Activated effector memory CD4-positive, alpha-beta T cell treated with Interleukin-2 at 50 U/mL for 16 hours (primary cell): ENCODE data around the gene MAML3.

Experiments
- DNase-seq: peaks from one replicate; pipeline ENCODE4 v3.0.0-alpha.2; 2020

The MAML3 gene

DNA sequence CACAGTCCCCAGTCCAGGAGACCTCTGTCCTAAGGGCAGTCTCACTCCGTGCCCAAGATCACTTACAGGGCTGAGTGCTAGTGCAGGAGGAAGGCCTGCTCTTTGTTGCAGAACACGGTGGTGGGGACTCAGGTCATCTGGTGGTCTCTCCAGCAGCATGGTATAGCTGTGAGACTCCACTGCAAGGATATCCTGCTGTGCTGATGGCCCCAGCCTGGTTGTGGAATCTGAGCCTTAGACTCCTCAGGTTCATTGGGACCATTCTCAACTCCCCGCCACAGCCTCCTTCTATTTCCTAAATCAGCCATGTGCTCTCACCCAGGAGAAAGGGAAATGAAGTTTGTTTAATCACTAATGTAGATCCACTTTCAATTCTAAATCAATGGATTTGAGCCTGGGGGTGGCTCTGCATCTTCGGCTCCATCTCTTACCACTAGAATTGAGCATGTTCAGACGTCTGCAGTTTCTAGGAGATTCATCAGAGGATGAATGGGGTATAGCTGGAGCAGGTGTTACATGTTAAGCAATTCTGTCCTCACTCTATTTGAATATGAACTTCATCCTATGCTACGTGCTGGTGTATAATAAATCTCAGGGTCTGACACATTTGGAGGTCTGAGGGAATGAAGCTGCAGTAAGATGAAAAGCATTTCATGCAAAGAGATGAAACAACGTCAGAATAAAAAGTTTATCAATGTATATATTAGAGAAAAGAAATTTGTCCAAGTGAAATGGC, 299.1 kb downstream of the MAML3 start:
- no peak for DNase-seq

DNA sequence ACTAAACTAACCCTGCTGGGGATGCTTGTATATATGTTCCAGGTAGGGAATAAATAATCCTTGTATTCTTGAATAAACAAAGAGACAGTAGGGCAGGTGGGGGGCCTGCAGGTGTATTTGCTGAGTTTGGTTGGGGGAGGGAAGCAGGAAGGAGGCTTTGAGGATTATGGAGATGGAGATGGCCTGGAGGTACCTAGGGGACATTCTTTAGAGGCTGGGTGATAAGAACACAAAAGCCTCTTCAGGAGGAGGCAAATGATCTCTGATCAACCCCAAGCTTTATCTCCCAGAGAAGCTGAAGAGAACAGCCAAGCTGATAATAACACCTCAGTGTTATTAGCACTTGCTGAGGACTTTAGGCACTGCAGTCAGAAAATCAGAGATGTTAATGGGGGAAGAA, 300.7 kb downstream of the MAML3 start:
- no peak for DNase-seq

DNA sequence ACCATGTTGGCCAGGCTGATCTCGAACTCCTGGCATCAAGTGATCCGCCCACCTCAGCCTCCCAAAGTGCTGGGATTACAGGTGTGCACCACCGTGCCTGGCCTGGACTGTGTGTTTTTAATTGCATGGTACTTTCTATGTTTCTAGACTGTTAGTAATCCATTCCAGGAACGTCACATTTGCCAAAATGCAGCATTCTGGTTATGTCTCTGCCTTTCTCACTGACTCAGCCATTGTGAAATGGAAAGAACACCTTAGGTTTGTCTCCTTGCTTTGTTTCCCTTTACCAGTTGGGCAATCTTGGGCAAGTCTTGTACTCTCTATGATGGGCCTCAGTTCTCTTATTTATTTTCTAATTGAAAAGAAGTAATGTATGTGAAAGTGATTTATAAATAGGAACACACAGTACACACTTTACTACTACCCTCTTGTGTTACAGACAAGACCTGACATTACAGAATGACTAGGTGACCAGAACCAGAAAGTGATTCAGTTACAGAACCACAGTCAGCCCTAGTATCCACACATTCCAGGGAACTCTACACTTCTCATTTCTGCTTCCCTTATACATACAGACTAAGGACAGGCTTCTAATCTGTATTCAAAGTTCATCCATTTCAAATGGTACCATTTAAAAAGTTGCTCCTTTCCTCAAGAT, 301.2 kb downstream of the MAML3 start:
- DNase-seq: no peak

DNA sequence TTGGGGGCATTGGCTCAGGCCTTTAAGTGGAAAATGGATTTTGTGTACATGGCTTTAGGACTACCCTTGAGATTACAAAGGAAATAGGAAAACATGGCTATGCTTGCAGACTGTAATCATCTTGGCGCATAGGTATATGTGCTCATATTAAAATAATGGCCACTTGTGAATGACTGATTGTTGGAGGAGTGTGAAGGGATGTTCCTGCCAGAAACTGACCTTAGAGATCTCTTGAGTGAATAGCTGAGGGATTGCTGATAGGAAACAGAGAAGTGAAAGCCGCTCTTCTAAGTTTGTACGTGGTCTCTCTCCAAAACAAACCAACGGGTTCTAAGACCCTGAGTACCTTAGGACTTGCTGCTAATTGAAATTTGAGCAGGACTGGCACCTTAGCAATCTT, 302.3 kb downstream of the MAML3 start:
- no peak for DNase-seq

DNA sequence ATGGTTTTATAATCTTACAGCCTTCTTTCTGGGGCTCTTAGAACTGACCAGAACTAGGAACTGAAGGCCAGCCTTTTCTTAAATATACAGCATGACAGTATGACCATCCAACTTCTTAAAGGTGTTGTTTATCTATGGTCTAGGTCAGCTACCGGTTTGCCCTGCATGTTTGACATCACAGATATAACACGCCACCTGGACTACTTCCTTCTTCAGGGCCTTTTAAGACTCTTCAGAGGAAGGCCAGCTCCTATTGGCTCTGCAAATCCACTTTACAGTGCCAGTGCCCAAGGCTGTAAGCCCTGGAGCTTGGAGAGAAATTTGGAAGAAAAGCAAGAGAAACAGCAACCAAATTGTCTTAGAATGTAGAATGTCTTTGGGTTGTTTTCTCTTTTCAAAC, 302.9 kb downstream of the MAML3 start:
- no peak for DNase-seq

DNA sequence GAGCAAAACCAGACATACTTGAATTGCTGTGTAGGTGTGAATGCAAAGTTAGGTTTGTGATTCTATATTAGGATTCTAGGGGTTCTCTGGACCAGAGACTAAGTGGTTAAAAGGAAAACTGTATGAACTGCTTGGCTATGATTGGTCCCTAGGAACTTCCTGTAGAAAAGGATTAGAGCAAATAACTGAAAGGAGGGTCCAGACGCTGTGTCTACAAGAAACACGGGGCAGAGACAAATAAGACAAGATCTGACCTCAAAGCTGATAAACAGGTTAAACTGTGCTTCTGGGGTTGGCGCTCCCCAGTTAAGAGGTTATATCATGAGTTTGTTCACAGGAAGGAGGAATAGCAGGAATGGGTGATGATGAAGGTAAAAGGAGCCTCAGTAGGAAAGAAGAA, 304.8 kb downstream of the MAML3 start:
- DNase-seq: no peak

DNA sequence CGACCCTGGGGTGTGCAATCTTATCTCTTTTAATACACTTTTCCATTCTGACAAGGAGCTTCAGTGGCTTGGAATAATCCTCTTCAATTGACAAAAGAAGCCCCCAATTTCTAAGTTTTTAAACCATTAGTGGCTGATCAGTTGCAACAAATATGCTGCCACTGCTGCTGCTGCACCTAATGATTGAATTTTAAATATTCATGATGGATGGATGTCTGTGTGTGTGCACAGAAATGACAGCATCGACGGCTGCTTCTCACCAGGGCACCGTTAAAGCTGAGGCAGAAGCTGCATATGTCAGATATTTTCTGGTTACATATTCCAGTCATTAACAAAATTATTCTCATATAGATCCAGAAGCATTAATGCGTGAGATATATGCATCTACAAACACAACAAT, 306.0 kb downstream of the MAML3 start:
- DNase-seq: no peak

DNA sequence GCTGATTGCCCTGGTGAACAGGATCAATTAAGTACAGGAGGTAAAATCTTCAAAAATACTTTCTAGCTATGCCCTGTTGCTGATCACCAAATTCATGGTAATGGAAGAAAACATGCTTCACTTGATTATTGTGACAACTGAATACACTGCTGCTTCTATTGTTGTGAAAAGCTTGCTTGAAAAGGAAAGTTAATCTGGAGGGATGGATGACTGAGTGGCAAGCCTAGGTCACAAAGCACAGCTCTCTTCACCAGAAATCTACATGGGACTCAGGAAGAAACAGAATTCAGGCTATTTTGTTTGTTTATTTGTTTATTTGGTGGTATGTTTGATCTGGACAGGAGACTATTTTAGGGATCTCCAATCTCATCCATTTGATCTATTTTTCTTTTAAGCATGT, 306.4 kb downstream of the MAML3 start:
- DNase-seq: no peak

DNA sequence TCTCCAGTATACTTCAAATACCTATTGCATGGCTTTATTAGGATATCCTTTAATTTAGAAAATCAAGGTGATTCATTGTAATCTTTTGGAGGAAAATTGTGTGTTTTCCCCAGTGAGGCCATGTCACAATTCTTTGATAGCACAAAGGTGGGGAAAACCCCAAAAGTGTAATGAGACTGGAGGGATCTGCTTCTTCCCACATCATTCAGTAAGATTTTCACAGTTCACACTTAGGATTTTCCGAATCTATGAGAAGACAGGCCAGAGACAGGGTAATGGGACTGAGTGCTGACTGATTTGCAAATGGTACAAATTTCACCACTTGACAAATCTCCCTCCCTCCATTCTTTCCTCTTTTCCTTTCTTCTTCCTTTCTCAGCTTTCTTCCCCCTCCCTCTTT, 307.2 kb downstream of the MAML3 start:
- DNase-seq: no peak

DNA sequence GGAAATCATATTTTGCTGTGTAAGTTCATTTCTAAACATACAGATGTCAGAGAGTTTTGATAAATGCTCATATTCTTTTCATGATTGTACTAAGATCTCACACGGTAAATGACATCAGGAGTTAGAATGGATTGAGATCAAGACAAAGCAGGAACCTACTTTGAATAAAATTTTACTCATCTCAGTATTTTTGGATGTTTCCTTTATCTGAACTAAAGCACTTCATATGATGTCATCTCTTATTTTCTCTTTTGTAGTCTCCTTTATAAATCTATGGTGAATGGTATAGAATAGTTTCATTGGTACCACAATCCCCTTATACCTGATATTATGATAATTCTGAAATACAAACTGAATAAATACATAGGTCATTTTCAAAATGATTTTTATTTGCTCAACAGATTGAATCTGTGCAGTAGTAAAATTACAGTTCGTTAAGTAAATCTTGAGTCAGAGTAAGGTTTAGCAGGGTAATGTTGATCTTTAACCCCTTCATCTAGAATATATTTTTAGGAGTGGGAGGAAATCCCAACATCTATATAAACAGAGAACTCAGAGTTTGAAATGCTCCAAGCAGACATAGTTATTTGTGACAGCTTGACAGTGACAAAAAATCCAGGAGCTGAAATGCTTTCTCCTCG, 308.4 kb downstream of the MAML3 start:
- DNase-seq: no peak

DNA sequence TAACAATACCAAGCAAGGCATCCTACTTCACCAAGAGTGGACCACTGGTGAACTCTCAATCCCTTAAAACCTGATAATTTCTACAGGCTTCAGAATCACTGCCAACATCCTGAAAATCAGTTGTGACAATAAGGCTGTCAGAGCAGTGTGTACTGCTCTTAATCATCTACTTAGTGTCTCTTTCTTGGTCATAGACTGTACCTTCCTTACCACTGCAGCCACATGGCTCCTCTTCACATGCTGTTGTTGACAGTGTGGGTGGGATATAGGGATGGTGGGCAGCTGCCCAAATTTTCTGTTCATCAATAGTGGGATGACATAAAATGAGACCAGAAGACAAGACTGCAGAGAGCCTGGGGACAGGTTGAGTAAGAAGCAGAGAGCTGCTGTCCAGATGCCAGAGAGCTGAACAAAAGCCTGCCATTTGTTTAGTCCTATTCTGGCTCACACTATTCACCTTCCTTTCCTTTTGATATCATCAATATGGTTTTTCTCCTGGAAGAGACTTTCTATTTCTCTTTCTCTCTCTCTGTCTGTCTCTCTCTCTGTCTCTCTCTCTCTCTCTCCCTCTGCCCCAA, 309.4 kb downstream of the MAML3 start:
- DNase-seq: no peak

DNA sequence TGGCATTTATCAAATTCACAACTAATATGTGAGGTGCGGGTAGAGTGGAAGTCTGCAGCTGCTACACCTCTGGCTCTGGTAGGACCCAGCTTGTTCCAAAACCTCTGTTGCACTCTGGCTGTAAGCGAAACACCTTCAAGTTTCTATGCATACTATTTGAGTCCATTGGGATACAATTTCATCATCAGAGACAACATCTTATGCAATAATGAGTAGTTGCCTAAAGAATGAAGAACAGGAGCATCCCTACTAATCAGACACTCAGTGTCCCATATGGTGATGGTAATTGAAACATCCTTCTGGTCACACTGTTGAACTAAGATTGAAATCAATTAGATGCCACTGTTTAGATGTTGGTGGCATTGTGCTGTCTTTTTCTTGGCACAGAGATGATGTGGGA, 309.9 kb downstream of the MAML3 start:
- DNase-seq: no peak

DNA sequence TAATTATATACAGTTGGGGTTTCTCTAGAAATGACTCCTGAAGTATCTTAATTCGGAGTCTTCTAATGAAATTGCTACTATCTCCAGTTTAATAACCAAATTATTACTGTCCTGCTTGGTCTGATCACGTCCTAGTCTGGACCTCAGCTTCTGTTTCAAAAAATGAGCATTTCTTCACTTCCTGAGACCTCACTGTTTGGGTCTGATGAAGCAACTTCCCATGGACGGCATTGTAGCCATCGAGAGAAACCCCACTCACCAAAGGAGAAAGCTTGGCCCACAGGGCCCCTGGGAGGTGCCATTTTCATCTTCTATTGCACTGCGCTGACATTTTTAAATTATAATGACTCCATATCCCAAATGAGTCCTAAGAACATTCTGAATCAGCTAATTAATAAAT, 310.3 kb downstream of the MAML3 start:
- no peak for DNase-seq

DNA sequence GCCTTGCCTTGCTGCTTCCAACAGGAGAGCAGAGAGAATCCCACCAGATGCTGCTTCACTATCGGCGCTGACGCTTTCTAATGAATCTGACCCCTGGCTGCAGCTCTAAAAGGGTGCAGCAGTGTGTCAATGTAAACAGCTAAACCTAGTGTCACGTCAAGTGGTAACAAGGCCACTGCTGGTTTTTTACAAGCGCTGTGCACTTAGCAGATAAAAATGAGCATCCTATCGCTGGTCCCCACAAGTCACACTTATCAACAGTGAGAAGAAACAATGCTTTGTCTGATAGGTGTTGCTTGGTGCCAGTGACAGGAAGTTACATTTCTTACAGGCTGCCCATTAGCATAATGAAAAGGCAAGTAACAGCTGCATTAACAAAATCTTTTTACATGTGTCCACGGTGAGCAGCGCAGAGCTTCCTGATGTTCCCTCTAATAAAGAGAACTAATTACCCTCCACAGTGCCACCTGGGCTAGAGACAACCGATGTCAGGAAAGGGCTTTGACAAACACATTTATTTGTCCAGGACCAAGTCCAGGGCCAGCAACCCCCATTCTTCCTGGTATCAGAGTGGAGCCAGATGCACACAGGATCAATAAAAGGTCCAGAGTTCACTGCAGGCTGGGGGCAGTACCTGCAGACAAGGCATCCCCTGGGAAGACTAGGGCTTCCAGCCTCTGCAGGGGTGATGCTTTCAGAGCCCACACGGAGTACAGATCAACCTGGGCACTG, 312.4 kb downstream of the MAML3 start:
- DNase-seq: no peak

DNA sequence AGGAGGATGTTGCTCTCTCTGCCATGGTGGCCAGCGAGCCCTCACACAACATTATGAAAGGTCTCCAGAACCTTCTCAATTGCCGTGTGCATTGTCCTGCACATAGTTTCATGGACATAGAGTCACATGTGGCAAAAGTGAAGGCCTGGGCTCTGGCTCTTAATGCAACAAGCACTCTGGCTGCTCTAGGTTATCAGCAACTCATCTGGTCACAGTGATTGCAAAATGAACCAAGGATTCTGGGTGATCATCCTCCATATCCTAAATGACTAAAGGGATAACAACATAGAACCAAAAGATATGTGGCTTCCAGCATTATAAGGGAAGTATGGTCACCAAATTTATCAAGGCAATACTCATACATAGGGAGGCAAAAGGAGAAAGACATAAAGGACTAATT, 313.2 kb downstream of the MAML3 start:
- DNase-seq: no peak

DNA sequence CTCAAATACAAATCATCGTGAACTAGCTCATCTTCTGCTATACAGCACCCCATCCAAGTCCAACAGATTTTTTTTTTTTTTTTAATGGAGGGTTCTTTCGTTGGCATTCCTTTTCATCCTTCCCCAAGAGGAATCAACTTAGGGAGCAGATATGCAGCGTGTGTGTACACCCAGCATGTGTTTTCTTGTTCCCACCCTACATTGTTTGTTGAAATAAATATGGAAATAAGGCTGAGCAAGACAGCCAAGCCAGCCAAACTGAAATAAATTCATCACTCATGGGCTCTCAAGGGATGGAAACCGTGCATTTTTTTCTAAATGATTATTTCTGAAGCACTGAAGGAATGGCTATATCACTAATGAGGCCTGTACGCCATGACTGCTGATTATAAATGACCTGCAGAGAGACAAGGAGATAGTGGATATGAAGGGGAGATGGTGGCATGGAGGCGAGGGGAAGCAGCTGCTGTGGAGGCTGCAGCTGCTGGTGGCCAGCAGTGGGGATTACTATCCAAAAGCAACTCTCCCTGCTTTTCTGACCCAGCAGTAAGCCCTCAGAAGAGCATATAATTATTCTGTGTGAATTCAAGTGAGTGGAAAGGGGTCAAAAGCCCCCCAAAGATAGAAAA, 314.5 kb downstream of the MAML3 start:
- no peak for DNase-seq

DNA sequence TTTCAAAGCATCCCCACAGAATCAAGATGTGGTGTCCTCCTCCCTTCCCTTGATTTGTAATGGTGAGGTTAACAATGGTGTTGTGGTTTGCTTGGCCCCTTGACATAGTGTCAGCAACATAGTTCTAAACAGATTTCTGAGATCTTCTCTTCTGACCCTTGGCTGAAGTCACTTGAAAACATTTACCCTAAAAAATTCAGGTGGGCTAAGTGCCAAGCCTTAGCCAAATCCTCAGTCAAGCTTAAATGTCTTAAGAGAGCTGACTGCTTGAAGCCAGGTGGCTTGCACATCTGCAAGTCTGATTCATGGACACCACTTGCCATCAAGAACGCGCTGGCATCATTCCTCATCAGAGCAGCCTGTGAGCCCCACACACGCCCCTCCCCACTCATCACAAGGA, 315.2 kb downstream of the MAML3 start:
- no peak for DNase-seq

DNA sequence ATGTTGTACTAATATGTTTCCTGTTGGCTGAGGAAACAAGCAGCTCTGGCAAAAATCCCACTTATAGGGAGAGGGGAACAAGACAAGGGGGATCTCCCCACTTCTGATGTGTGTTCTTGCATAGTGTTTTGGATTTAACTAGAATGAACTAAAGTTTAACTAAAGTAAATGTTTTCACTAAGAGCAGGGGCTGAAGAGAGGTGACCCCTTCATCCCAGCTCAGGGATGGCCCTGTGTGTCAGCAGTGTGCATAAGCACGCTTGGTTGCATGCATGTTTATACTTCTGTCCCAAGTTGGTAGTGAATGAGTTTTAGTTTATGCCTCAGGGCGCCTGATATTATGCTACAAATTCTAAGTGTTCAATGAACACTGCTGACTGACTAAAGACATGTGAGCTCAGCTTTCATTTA, 319.0 kb downstream of the MAML3 start:
- DNase-seq: no peak

DNA sequence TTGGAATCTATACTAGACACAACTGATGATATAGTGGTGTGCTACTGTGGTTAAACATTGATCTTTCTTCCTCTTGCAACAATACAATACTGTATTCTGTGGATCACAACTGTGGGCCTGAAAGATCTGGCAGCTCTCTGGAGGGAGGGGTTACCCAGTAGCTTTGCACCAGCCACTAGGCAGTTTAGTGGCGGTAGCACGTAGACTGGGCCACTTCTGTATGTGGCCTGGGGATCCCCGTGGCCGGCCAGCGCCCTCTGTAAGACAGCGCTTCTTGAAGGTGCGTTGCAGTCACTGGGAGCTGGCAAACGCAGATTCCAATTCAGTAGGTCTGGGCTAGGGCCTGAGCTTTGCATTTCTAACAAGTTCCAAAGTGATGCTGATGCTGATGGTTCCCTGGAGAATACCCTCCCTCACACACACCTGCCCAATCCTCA, 319.7 kb downstream of the MAML3 start:
- no peak for DNase-seq

DNA sequence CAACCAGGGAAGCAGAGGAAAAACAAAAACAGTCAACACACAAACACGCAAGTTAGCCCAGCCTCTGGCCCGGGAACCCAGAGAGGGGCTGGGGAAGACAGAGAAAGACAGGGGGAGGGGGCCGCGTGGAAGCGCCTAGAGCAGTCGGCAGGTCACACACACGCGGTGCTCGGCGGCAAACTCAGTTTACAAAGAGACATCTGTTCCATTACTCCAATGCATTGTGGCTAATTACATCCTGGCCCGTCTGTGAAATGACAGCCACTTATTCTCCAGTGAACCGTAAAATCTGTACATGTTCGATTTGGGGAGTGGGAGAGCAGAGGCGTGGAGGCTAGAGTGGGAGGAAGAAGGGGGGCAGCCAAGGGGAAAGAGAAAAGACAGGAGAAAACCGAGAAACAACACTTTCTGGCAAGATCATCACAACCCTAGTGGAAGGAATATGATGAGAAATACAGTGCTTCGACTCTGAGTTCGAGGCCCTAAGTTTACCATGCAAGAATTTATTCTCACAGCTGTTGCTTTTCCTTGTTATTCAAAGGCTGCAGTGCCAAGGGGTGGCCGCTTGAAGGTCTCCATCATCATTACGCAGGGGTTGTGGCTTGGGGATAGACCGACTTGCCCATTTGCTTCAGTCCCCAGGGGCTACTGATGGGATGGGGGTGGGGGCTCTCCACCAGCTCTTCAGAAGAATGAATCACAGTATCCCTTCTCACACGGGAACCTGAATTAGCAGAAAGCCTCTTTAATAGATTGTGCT, 320.7 kb downstream of the MAML3 start:
- no peak for DNase-seq

DNA sequence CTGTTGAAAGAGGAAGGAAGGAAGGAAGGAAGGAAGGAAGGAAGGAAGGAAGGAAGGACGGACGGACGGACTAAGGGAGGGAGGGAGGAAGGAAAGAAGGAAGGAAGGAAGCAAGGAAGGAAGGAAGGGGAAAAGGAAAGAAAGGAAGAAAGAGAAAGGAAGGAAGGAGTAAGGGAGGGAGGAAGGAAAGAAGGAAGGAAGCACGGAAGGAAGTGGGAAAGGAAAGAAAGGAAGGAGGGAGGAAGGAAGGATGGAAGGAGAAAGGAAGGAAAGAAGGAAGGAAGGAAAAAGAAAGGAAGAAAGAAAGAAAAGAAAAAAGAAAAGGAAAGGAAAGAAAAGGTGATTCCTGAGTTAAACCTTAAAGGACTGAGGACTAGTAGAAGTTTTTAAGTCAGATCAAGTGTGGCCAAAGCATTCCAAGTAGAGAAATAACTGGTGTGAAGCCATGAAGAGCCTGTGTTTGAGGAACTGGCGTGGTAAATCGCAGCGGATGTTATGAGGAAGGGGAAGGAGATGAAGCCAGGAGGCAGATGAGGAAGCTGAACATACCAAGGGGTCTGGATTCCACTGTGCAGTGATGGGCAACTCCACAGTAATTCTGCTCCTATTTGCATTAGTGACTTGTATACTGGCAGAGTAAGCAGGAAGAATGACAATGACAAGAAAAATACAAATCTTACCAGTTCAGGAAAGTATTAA, 324.9 kb downstream of the MAML3 start:
- no peak for DNase-seq
